DMS153 treated with DMSO at 0.1 percent for 48 hours (cell line): Measurements from ENCODE around the gene MAP2K6.

ENCODE experiments used
- DNase-seq: peaks from one replicate; lab custom pipeline; 2025; ENCODE audit not compliant: unreplicated experiment; lab: John Stamatoyannopoulos, UW

MAP2K6 gene

GRCh38 chr17:69528035-69528434, 113.5 kb downstream of the MAP2K6 start:
- no peak for DNase-seq

- DNase-seq, result no peak
These were observed 119.2 kb downstream of the MAP2K6 start for GRCh38 chr17:69533481-69534234.

- DNase-seq, result no peak
These were observed 119.7 kb downstream of the MAP2K6 start for GRCh38 chr17:69534235-69534621.

- peak; percentile 6 for DNase-seq
These were observed 120.6 kb downstream of the MAP2K6 start for GRCh38 chr17:69535016-69535570.

- no peak for DNase-seq
These were observed 124.3 kb downstream of the MAP2K6 start for GRCh38 chr17:69538795-69539194.

GRCh38 chr17:69539274-69539673, 124.8 kb downstream of the MAP2K6 start:
- DNase-seq, result no peak

GRCh38 chr17:69539781-69540319, 125.4 kb downstream of the MAP2K6 start:
- peak; percentile 64 for DNase-seq

GRCh38 chr17:69540356-69540755, 125.9 kb downstream of the MAP2K6 start:
- no peak for DNase-seq

GRCh38 chr17:69547230-69547629, 132.7 kb downstream of the MAP2K6 start:
- no peak for DNase-seq

GRCh38 chr17:69547947-69548346, 133.4 kb downstream of the MAP2K6 start:
- DNase-seq, result no peak

- no peak for DNase-seq
These were observed 136.9 kb downstream of the MAP2K6 start for GRCh38 chr17:69551212-69552010.

- no peak for DNase-seq
These were observed 138.6 kb downstream of the MAP2K6 start for GRCh38 chr17:69552986-69553667.

GRCh38 chr17:69555056-69555455, 140.6 kb downstream of the MAP2K6 start:
- DNase-seq, result no peak

- DNase-seq, result no peak
These were observed 142.8 kb downstream of the MAP2K6 start for GRCh38 chr17:69557339-69557738.

- no peak for DNase-seq
These were observed 144.3 kb downstream of the MAP2K6 start for GRCh38 chr17:69558796-69559195.

GRCh38 chr17:69560987-69561441, 146.5 kb downstream of the MAP2K6 start:
- no peak for DNase-seq

GRCh38 chr17:69561462-69561861, 147.0 kb downstream of the MAP2K6 start:
- DNase-seq, result no peak

- DNase-seq, result no peak
These were observed 150.9 kb downstream of the MAP2K6 start for GRCh38 chr17:69565447-69565846.

GRCh38 chr17:69567130-69567529, 152.6 kb downstream of the MAP2K6 start:
- DNase-seq, result no peak

- no peak for DNase-seq
These were observed 158.2 kb downstream of the MAP2K6 start for GRCh38 chr17:69572747-69573146.

GRCh38 chr17:69573396-69573795, 158.9 kb downstream of the MAP2K6 start:
- DNase-seq, result no peak
